Endothelial cell (in vitro differentiated cells): ENCODE data around the gene KDM1A. TPM values are rescaled to one million over a fixed set of nuclear protein-coding genes. Genes with fewer than 3 reads are reported as not detected.
A peak's percentile ranks its signal among the peaks of the same experiment; 100 is the strongest.

Experiments used
- DNase-seq: peaks from one replicate; pipeline ENCODE4 v3.0.0; 2021; ENCODE audit warnings: low spot score
- H3K27ac Mint-ChIP-seq: one replicate; pipeline ENCODE4 v1.8.0; 2021; ENCODE audit warnings: mixed read lengths, inconsistent platforms; ENCODE audit not compliant: unreplicated experiment
- H3K27me3 Mint-ChIP-seq: one replicate; pipeline ENCODE4 v1.8.0; 2021; ENCODE audit warnings: mild to moderate bottlenecking, moderate library complexity, mixed read lengths, inconsistent platforms; ENCODE audit not compliant: unreplicated experiment
- H3K36me3 Mint-ChIP-seq: one replicate; pipeline ENCODE4 v1.8.0; 2021; ENCODE audit warnings: mild to moderate bottlenecking, low read depth, mixed read lengths, inconsistent platforms; ENCODE audit not compliant: unreplicated experiment
- H3K4me1 Mint-ChIP-seq: one replicate; pipeline ENCODE4 v1.8.0; 2021; ENCODE audit warnings: mild to moderate bottlenecking, mixed read lengths, inconsistent platforms; ENCODE audit not compliant: unreplicated experiment
- H3K4me3 Mint-ChIP-seq: one replicate; pipeline ENCODE4 v1.8.0; 2021; ENCODE audit warnings: mild to moderate bottlenecking, mixed read lengths, inconsistent platforms; ENCODE audit not compliant: unreplicated experiment
- H3K9me3 Mint-ChIP-seq: one replicate; pipeline ENCODE4 v1.8.0; 2021; ENCODE audit warnings: mixed read lengths, inconsistent platforms; ENCODE audit not compliant: unreplicated experiment
- CTCF ChIP-seq: fragments of 200-600 bp; sonication (generic); IDR thresholded peaks from one replicate; pipeline ENCODE4 v1.5.0; 2021; ENCODE audit warnings: antibody characterized with exemption; ENCODE audit not compliant: unreplicated experiment
- total RNA-seq: library from RNA; stranded (reverse); fragmentation: NEBNext Ultra II Directional; extraction: Animal tissue kit (Norgen Biotek cat#: 25700); gene quantifications from one replicate; pipeline ENCODE4 v1.2.1, GENCODE V29; 2021; ENCODE audit not compliant: unreplicated experiment

Gene KDM1A
- total RNA-seq, 1 donor from 2014 or later = 105 TPM

- Mint-ChIP-seq H3K9me3 (no peaks in the 10 kb centered on the region), H3K27me3 (no peaks in the 10 kb centered on the region), H3K36me3 (peaks cover 27% of the 10 kb centered on the region), H3K4me1 (peaks cover 3% of the 10 kb centered on the region), H3K4me3 (no peak overlapping the region), H3K27ac (no peak overlapping the region)
- no peak for DNase-seq
- TF ChIP-seq CTCF = no peak
Measured at GRCh38 chr1:23069675-23070074, 50.4 kb downstream of the KDM1A start.

- Mint-ChIP-seq H3K27ac (no peak overlapping the region), H3K27me3 (no peaks in the 10 kb centered on the region), H3K9me3 (no peaks in the 10 kb centered on the region), H3K4me1 (peaks cover 3% of the 10 kb centered on the region), H3K36me3 (peaks cover 36% of the 10 kb centered on the region), H3K4me3 (no peak overlapping the region)
- no peak for DNase-seq
- no peak for TF ChIP-seq CTCF
Measured at GRCh38 chr1:23074012-23074411, 54.7 kb downstream of the KDM1A start.

DNA sequence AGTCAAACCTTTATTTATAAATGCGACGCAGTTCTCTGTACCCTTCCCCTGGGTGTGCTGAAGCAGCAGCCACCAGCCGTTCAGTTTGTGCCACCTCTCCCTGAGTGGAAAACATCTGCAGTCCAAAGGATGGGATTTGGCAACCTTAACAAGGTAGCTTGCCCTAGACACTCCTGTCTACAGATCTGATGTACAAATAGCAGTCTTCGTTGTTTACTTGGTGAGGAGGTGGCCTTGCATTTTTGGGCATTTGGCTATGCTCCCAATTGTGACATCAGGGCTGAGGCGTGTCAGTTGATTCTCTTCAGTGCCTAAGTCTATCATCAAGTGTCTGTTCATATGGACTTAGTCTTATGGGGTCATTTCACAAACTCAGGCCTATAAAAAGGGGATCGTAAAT, 59.8 kb downstream of the KDM1A start:
- peaks cover 7% of the 10 kb centered on the region for H3K27me3 Mint-ChIP-seq
- no peaks in the 10 kb centered on the region for H3K9me3 Mint-ChIP-seq
- peak overlapping the region; percentile 44 for H3K4me3 Mint-ChIP-seq
- no peak overlapping the region for H3K27ac Mint-ChIP-seq
- H3K36me3 Mint-ChIP-seq = peaks cover 46% of the 10 kb centered on the region
- DNase-seq = no peak
- no peak for TF ChIP-seq CTCF
- peaks cover 11% of the 10 kb centered on the region for H3K4me1 Mint-ChIP-seq

- H3K27ac Mint-ChIP-seq = no peak overlapping the region
Measured at GRCh38 chr1:23080885-23081284, 61.6 kb downstream of the KDM1A start.

GRCh38 chr1:23081376-23081775, 62.1 kb downstream of the KDM1A start:
- H3K27ac Mint-ChIP-seq = peak overlapping the region; percentile 70
- peak overlapping the region; percentile 10 for H3K4me3 Mint-ChIP-seq
- H3K4me1 Mint-ChIP-seq = peaks cover 14% of the 10 kb centered on the region
- H3K27me3 Mint-ChIP-seq = peaks cover 10% of the 10 kb centered on the region
- peak; percentile 47 for TF ChIP-seq CTCF
- H3K36me3 Mint-ChIP-seq = peaks cover 51% of the 10 kb centered on the region
- no peaks in the 10 kb centered on the region for H3K9me3 Mint-ChIP-seq
- no peak for DNase-seq

More at GRCh38 chr1:23080885-23081284, 61.6 kb downstream of the KDM1A start:
- Mint-ChIP-seq H3K4me3 (peak overlapping the region; percentile 10), H3K36me3 (peaks cover 46% of the 10 kb centered on the region), H3K27me3 (peaks cover 7% of the 10 kb centered on the region), H3K4me1 (peaks cover 14% of the 10 kb centered on the region), H3K9me3 (no peaks in the 10 kb centered on the region)
- no peak for DNase-seq
- TF ChIP-seq CTCF = no peak
